NCI-H1436 (cell line): ENCODE results near the gene WDR90.
A peak's percentile ranks its signal among the peaks of the same experiment; 100 is the strongest.

ENCODE experiments used
- DNase-seq: peaks from one replicate; lab custom pipeline; 2025; lab: John Stamatoyannopoulos, UW

The WDR90 gene

GRCh38 chr16:648781-649589, at the start of gene WDR90:
Gene WDR90 (plus strand): TSS chr16:649365. CDS start chr16:649417, 52 bp downstream.
- DNase-seq: peak; percentile 88

GRCh38 chr16:600781-601180, 48.4 kb upstream of the WDR90 start:
- no peak for DNase-seq

- no peak for DNase-seq
Observed at GRCh38 chr16:603933-604332, 45.2 kb upstream of the WDR90 start.

- no peak for DNase-seq
Observed at GRCh38 chr16:606656-607307, 42.4 kb upstream of the WDR90 start.

- DNase-seq: no peak
Observed at GRCh38 chr16:608019-608418, 41.1 kb upstream of the WDR90 start.

GRCh38 chr16:609316-609715, 39.8 kb upstream of the WDR90 start:
- DNase-seq: no peak

- DNase-seq: no peak
Observed at GRCh38 chr16:609984-610383, 39.2 kb upstream of the WDR90 start.

- no peak for DNase-seq
Observed at GRCh38 chr16:610513-611381, 38.4 kb upstream of the WDR90 start.

- DNase-seq: no peak
Observed at GRCh38 chr16:615122-615521, 34.0 kb upstream of the WDR90 start.

- no peak for DNase-seq
Observed at GRCh38 chr16:616733-617586, 32.2 kb upstream of the WDR90 start.

GRCh38 chr16:617855-618254, 31.3 kb upstream of the WDR90 start:
- DNase-seq: no peak

- no peak for DNase-seq
Observed at GRCh38 chr16:619476-620100, 29.6 kb upstream of the WDR90 start.

- DNase-seq: no peak
Observed at GRCh38 chr16:620700-621525, 28.3 kb upstream of the WDR90 start.

GRCh38 chr16:621526-622105, 27.5 kb upstream of the WDR90 start:
- DNase-seq: no peak

- DNase-seq: no peak
Observed at GRCh38 chr16:622920-623280, 26.3 kb upstream of the WDR90 start.

- no peak for DNase-seq
Observed at GRCh38 chr16:624526-625070, 24.6 kb upstream of the WDR90 start.

- DNase-seq: no peak
Observed at GRCh38 chr16:625117-625976, 23.8 kb upstream of the WDR90 start.

- no peak for DNase-seq
Observed at GRCh38 chr16:625977-626765, 23.0 kb upstream of the WDR90 start.
